HG03558 (cell line): ENCODE results near the gene LYPD6B.
"Not testable (repeated sequence)": the region's sequence is repeated elsewhere in the genome, so short reads cannot be mapped to it uniquely, and the experiment has no call there.

Experiments used
- ATAC-seq: cut with Tn5 transposase; IDR thresholded peaks from one replicate; pipeline ENCODE4 v1.9.1; 2021; ENCODE audit warnings: moderate number of reproducible peaks; ENCODE audit not compliant: unreplicated experiment; ENCODE audit errors: extremely low read depth

Gene LYPD6B

DNA sequence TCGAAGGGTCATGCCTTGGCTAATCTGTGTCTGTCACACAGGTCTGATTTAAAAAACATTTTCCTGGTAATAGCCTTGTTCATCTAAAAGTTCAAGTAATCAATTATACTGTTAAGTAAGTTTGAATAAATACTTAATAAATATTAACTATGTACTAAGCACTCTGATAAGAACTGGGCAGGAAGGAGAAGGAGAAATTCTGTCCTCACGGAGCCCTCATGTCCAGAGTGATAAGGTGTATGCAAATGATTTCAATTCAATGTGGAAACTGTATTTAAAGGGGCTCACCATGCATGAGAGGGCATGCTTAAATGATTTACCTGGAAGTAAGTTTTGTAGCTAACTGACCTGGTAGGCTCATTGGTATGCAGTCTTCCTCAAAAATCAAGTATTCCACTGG lies 197.9 kb downstream of the LYPD6B start:
- no peak for ATAC-seq

DNA sequence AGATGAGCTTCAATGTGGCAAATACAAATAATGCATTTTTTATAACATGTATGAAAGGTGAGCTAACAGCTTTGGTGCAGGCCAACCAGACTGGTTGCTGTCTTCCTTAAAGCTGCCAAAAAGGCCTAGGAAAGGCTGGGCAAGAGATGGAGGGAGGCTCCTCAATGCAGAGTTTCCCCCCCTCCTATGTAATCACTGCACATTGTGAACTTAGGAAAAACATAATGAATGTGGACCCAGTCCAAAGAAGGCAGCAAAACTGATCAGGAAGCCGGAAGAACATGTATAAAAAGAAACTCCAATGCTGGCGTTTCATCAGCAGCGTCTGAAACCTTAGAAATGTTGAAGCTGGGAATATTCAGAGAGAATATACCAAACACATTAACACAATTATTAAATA lies 207.7 kb downstream of the LYPD6B start:
- ATAC-seq, result no peak

DNA sequence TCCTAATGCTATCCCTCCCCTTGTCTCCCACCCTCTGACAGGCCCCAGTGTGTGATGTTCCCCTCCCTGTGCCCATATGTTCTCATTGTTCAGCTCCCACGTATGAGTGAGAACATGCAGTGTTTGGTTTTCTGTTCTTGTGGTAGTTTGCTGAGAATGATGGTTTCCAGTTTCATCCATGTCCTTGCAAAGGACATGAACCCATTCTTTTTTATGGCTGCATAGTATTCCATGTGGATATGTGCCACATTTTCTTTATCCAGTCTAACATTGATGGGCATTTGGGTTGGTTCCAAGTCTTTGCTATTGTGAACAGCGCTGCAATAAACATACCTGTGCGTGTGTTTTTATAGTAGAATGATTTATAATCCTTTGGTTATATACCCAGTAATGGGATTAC lies 212.9 kb downstream of the LYPD6B start:
- ATAC-seq, result not testable (repeated sequence)

DNA sequence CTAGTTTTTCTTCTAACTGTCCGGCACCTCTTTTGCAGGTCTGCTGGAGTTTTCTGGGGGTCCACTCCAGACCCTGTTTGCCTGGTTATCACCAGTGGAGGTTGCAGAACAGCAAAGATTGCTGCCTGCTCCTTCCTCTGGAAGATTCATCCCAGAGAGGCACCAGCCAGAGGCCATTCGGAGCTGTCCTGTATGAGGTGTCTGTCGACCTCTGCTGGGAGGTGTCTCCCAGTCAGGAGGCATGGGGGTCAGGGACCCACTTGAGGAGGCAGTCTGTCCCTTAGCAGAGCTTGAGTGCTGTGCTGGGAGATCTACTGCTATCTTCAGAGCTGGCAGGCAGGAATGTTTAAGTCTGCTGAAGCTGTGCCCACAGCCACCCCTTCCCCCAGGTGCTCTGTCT lies 218.4 kb downstream of the LYPD6B start:
- not testable (repeated sequence) for ATAC-seq

DNA sequence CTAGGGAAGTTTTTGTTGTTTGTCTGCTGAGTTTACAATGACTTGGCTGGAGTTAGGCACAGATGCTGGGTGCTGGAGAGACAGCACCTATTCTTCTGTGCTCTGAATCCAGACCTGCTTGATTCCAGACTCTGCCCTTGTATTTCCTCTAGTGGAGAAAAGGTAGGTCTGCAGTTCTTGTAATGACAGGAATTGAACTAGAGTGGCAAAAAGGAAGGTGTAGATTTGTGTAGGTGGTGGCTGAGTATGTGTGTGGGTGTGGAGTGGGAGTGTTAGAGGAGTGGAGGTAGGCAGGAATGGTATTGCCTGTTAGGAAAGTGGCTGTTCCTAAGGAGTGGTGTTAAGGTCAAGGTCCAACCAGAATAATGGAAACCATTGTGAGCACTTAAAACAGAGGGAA lies 220.0 kb downstream of the LYPD6B start:
- ATAC-seq, result no peak

DNA sequence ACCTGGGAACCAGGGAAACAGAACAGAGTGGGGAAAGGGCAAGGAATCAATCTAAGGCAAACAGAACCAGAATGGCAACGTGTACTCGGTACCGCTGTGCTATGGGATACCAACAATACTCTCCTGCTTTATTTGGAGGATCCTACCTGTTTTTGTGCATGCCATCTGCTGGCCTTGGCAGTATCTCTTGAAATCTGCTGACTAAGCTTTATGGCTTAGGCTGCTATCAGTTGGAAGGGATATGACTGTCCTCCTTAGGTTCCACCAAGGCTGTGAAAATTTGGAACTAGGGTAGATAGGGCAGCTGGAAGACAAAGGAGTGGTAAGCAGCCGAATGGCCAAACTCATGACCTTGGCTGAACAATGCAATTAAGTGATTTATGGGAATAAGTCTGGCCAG lies 220.6 kb downstream of the LYPD6B start:
- ATAC-seq, result no peak

DNA sequence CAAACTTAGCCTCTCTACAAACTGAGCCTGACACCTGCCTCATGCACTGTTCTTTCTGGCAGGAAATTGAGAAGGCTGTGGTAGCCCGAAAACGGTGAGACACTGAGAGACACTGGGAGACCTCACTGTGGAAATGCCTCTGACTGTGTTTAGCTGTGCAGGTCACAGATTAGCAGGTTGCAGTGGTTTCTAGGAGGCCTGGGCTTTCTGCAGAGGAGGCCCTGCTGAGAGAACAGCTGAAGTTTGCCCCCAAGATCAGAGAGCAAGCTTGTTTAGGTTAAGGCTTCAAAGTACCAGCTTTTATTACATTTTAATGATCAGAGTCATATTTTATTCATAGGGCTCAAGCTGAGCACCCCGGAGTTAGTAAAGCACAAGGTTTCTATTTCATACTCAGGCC lies 223.2 kb downstream of the LYPD6B start:
- ATAC-seq, result no peak
